Tibial nerve (tissue), 4 donors: ENCODE data around the gene PPP2R2C. TPM values are rescaled to one million over a fixed set of nuclear protein-coding genes. Genes with fewer than 3 reads are reported as not detected.

Experiments
- DNase-seq, 2 donors: peaks; one replicate each; pipeline ENCODE4 v3.0.0-alpha.2; 2019; ENCODE audit warnings: low spot score in 2 of 2
- H3K27ac ChIP-seq, 4 donors: fragments of 200-600 bp; sonication (generic) in 3 of 4; one replicate each; pipeline ENCODE4 v1.5.1; 2017 to 2019; ENCODE audit warnings: mild to moderate bottlenecking in 1 of 4
- H3K27me3 ChIP-seq, 2 donors: fragments of 200-600 bp; sonication (generic) in 1 of 2; one replicate each; pipeline versions ENCODE4 v1.5.1 to v1.6.0; 2017 to 2019
- H3K36me3 ChIP-seq, 3 donors: fragments of 200-600 bp; sonication (generic); one replicate each; pipeline ENCODE4 v1.5.1; 2018 to 2019
- H3K4me1 ChIP-seq, 4 donors: fragments of 200-600 bp; sonication (generic) in 3 of 4; one replicate each; pipeline ENCODE4 v1.5.1; 2017 to 2019
- H3K4me3 ChIP-seq, 4 donors: fragments of 200-600 bp; sonication (generic) in 3 of 4; one replicate each; pipeline ENCODE4 v1.5.1; 2017 to 2019; ENCODE audit warnings: mild to moderate bottlenecking in 1 of 4, moderate library complexity in 1 of 4
- H3K9me3 ChIP-seq, 4 donors: fragments of 200-600 bp; sonication (generic) in 3 of 4; one replicate each; pipeline ENCODE4 v1.5.1; 2017 to 2019
- EP300 ChIP-seq, 2 donors: sonication (generic); formaldehyde crosslinking; IDR thresholded peaks; one replicate each; pipeline ENCODE4 v1.6.1; 2017; ENCODE audit warnings: antibody characterized with exemption in 2 of 2, mild to moderate bottlenecking in 1 of 2
- POLR2A ChIP-seq, 2 donors: fragments of 450-650 bp; IDR thresholded peaks; one replicate each; pipeline ENCODE4 v1.6.1; 2017; ENCODE audit warnings: antibody characterized with exemption in 2 of 2, mild to moderate bottlenecking in 2 of 2, moderate library complexity in 2 of 2
- WGBS, 2 donors: methylation state at CpG; one replicate each; pipeline ENCODE4 v1.1.5; 2018; 5-methylcytosine and 5-hydroxymethylcytosine counted together
- total RNA-seq, 4 donors: library from RNA; depleted of rRNA; stranded (reverse); fragments of >200 nt; gene quantifications; one replicate each; pipeline ENCODE4 v1.1.0, GENCODE V29; 2016
- TF ChIP-seq, protein P1 (sequence below), 5 experiments: fragments of 200-600 bp in 3 of 5; fragments of 450-650 bp in 2 of 5; sonication (generic) in 3 of 5; IDR thresholded peaks; one replicate each; pipeline ENCODE4 v1.5.1; 2016 to 2019; ENCODE audit warnings: antibody characterized with exemption in 5 of 5, mild to moderate bottlenecking in 3 of 5, moderate library complexity in 2 of 5

The PPP2R2C gene
- total RNA-seq, 4 donors from 2014 or later: under 0.01 to 0.66 (median 0.42) TPM; not detected in 1

DNA sequence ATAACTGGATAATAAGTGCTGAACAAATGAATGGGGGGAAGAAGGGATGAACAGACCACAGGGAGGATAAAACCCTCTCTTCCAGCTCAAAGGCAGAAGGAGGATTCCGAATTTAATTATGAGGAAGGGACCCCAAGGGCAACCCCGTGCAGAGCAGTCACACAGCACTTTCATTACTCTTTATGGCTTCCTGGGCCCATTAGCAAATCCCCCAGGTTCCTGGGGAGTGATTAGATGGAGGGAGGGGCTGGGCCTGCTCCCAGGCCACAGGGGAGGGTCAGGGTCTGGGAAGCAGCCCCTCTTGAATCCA lies 67.1 kb downstream of the PPP2R2C start:
- peaks cover 0 to 42% of the 10 kb centered on the region in 2 donors for H3K27me3 ChIP-seq

DNA sequence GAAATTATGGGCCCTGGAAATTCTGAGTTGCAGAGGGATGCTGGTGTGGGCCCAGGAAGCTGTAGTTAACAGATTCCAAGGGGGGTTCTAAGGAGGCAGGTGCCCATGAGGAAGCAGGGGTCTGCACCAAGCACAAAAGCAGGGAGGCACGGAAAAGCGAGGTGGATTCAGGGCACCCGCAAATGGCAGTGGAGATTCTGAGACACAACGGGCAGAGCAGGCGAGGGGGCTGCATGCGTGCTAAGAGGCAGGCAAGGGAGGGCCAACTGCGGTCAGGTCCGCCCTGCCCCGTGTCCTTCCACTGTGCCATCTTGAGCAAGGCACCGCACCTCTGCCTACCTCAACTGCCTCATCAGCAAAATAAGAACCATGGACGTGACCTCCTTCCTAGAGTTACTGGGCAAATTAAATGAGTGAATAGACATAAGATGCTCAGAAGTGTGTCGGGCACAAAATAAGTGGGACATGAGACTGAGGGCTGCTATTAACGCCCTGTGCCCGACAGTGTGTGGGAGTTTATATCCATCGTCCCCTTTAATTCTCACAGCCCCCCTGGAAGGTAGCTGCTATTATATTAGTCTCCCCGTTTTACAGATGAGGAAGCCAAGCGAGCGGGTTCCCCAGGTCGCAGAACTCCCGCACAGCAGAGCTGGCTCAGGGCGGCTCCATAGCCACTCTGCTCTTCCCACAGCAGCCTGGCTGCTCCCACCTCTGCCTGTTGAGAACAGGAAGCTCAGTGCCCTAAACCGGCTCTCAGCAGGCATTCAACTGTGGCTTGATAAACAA lies 67.6 kb downstream of the PPP2R2C start:
- Histone ChIP-seq H3K9me3 (peaks cover 0 to 6% (median 0%) of the 10 kb centered on the region in 4 donors), H3K4me1 (peaks cover 0 to 5% (median 0%) of the 10 kb centered on the region in 4 donors), H3K36me3 (no peaks in the 10 kb centered on the region), H3K4me3 (no peak overlapping the region), H3K27me3 (peaks cover 0 to 42% of the 10 kb centered on the region in 2 donors), H3K27ac (no peak overlapping the region)
- DNase-seq: no peak
- TF ChIP-seq, protein P1, sequence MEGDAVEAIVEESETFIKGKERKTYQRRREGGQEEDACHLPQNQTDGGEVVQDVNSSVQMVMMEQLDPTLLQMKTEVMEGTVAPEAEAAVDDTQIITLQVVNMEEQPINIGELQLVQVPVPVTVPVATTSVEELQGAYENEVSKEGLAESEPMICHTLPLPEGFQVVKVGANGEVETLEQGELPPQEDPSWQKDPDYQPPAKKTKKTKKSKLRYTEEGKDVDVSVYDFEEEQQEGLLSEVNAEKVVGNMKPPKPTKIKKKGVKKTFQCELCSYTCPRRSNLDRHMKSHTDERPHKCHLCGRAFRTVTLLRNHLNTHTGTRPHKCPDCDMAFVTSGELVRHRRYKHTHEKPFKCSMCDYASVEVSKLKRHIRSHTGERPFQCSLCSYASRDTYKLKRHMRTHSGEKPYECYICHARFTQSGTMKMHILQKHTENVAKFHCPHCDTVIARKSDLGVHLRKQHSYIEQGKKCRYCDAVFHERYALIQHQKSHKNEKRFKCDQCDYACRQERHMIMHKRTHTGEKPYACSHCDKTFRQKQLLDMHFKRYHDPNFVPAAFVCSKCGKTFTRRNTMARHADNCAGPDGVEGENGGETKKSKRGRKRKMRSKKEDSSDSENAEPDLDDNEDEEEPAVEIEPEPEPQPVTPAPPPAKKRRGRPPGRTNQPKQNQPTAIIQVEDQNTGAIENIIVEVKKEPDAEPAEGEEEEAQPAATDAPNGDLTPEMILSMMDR (IDR thresholded peaks at IDR 0.05): no peak
- no peak for TF ChIP-seq POLR2A (IDR thresholded peaks at IDR 0.05)
- TF ChIP-seq EP300 (IDR thresholded peaks at IDR 0.05): no peak
- WGBS, 2 donors: 55 to 58% methylated on average over 20 to 22 of the region's 22 CpGs

More for the DNA sequence above, 67.1 kb downstream of the PPP2R2C start:
- Histone ChIP-seq H3K4me3 (no peak overlapping the region), H3K27ac (no peak overlapping the region), H3K4me1 (peaks cover 0 to 5% (median 0%) of the 10 kb centered on the region in 4 donors), H3K9me3 (peaks cover 0 to 6% (median 0%) of the 10 kb centered on the region in 4 donors), H3K36me3 (no peaks in the 10 kb centered on the region)
- no peak for DNase-seq
- 6 to 14% methylated on average over 2 of the region's 2 CpGs for WGBS, 2 donors
- TF ChIP-seq POLR2A (IDR thresholded peaks at IDR 0.05): no peak
- TF ChIP-seq, protein P1 (IDR thresholded peaks at IDR 0.05): no peak
- no peak for TF ChIP-seq EP300 (IDR thresholded peaks at IDR 0.05)

DNA sequence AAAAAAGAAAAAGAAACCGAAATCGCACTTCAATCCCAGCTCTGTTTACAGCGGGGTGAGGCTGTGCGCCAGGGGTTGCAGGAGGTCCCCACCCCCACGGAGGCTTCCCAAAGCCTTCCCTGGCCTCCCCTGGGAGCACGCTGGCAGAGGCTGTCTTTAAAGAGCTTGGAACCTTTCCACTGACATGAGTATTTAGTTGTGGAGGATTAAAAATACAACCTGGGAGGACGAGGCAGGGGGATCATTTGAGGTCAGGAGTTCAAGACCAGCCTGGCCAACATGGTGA lies 69.1 kb downstream of the PPP2R2C start:
- no peak for DNase-seq
- WGBS, 2 donors: 7% methylated on average over 7 of the region's 7 CpGs
- TF ChIP-seq, protein P1 (IDR thresholded peaks at IDR 0.05): no peak
- TF ChIP-seq POLR2A (IDR thresholded peaks at IDR 0.05): no peak
- no peak for TF ChIP-seq EP300 (IDR thresholded peaks at IDR 0.05)
- Histone ChIP-seq H3K9me3 (peaks cover 0 to 6% (median 0%) of the 10 kb centered on the region in 4 donors), H3K4me3 (no peak overlapping the region), H3K4me1 (peaks cover 0 to 5% (median 0%) of the 10 kb centered on the region in 4 donors), H3K27me3 (peaks cover 0 to 45% of the 10 kb centered on the region in 2 donors), H3K36me3 (no peaks in the 10 kb centered on the region), H3K27ac (no peak overlapping the region)

DNA sequence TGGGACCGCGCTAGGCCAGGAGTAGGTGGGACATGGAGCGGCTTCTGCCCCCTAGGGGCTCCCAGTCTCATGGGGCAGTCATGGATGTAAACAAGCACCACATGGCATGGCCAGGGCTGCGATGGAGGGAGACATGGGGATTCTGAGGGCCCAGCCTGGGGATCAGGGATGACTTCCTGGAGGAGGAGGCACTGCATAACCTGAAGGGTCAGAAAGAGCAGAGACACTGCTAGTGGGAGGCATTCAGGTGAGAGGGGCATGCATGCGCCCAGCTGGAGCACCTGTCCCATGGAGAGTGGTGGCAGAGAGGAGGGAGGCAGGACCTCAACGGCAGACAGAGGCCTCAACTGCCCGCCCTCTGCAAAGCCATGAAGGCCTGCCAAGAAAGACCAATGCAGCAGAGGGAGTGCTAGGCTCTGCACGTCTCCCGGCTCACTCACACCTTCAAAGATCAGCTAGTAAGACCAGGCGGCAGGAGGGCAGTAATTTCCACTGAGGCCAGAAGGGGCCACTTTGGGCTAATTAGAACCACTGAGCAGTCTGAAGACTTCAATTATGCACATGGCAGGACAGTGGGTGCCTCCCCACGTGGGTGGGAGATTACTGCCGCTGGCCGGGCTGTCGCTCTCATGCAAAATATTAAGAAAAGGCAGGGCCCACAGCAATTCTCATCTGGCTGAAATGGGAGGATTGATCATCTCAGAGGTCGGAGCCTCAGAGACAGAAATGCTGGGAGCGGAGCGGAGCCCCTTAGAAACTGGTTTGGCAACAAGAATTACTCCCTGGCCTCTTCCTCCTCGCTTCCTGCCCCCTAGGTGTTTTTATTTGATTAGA lies 69.6 kb downstream of the PPP2R2C start:
- peaks cover 0 to 6% (median 0%) of the 10 kb centered on the region in 4 donors for H3K9me3 ChIP-seq
- H3K4me1 ChIP-seq: peaks cover 0 to 5% (median 0%) of the 10 kb centered on the region in 4 donors
- TF ChIP-seq, protein P1 (IDR thresholded peaks at IDR 0.05): no peak
- TF ChIP-seq POLR2A (IDR thresholded peaks at IDR 0.05): no peak
- no peak for TF ChIP-seq EP300 (IDR thresholded peaks at IDR 0.05)
- WGBS, 2 donors: 32 to 35% methylated on average over 16 to 18 of the region's 18 CpGs
- no peak overlapping the region for H3K4me3 ChIP-seq
- H3K36me3 ChIP-seq: no peaks in the 10 kb centered on the region
- H3K27me3 ChIP-seq: peaks cover 0 to 45% of the 10 kb centered on the region in 2 donors
- no peak overlapping the region for H3K27ac ChIP-seq
- DNase-seq: no peak

DNA sequence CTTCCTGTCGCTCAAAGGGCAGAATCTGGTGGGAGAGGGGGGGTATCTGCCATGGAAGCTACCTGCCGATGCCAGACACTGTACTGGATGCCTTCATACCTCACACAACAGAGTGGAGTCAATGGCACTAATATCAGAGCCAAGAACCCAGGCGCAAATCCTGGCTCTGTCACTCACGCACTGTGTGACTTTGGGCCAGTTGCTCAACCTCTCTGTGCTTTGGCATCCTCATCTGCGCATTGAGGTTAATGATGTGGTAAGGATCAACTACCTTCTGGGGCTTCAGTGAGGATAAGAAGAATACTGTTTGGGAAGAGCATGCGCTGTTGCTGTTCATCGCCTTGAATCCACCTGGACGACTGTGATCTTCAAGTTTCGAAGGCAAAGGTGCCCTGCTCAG lies 70.6 kb downstream of the PPP2R2C start:
- Histone ChIP-seq H3K27ac (no peak overlapping the region), H3K36me3 (no peaks in the 10 kb centered on the region), H3K4me1 (peaks cover 0 to 5% (median 0%) of the 10 kb centered on the region in 4 donors), H3K9me3 (peaks cover 0 to 6% (median 0%) of the 10 kb centered on the region in 4 donors), H3K27me3 (peaks cover 0 to 50% of the 10 kb centered on the region in 2 donors), H3K4me3 (no peak overlapping the region)
- TF ChIP-seq POLR2A (IDR thresholded peaks at IDR 0.05): no peak
- TF ChIP-seq, protein P1 (IDR thresholded peaks at IDR 0.05): no peak
- TF ChIP-seq EP300 (IDR thresholded peaks at IDR 0.05): no peak
- DNase-seq: no peak
- 89 to 91% methylated on average over 9 of the region's 9 CpGs for WGBS, 2 donors
